Spleen (tissue), 7 donors: ENCODE results near the gene ARHGAP22.

Experiments used
- CTCF ChIP-seq, 11 experiments: fragments of 200-600 bp in 7 of 11; fragments of 450-650 bp in 4 of 11; sonication (generic) in 4 of 11; IDR thresholded peaks in 8 of 11; conservative IDR thresholded peaks in 3 of 11; 1 replicate in 7 of 11; 2 replicates in 4 of 11; pipeline versions ENCODE4 v1.4.0 to v1.8.0; 2016 to 2021; ENCODE audit warnings: antibody characterized with exemption in 11 of 11, inconsistent platforms in 4 of 11, mild to moderate bottlenecking in 1 of 11
- POLR2A ChIP-seq, 3 donors: fragments of 450-650 bp; IDR thresholded peaks; one replicate each; pipeline ENCODE4 v1.5.1; 2017; ENCODE audit warnings: antibody characterized with exemption in 3 of 3, mild to moderate bottlenecking in 1 of 3
- POLR2AphosphoS5 ChIP-seq, 3 donors: sonication (generic); formaldehyde crosslinking; IDR thresholded peaks; one replicate each; pipeline ENCODE4 v1.5.1; 2017; ENCODE audit warnings: antibody characterized with exemption in 3 of 3
- donor health status: DM: no; HTN: no; CAD: no; lungs with moderate emphysema.
- donor health status: DM: no; HTN: no; CAD: no.
- donor health status: DM: no; HTN: no; CAD: no.

GRCh38 chr10:48476279-48476982, 128.4 kb downstream of the ARHGAP22 start:
- no peak for TF ChIP-seq CTCF (IDR thresholded peaks at IDR 0.05 in 8 of 11, conservative IDR thresholded peaks at IDR 0.05 in 3 of 11)
- TF ChIP-seq POLR2A (IDR thresholded peaks at IDR 0.05), result no peak
- no peak for TF ChIP-seq POLR2AphosphoS5 (IDR thresholded peaks at IDR 0.05)
